PC-9 (cell line): ENCODE data around the gene NISCH. TPM values are rescaled to one million over a fixed set of nuclear protein-coding genes. Genes with fewer than 3 reads are reported as not detected.
A peak's percentile ranks its signal among the peaks of the same experiment; 100 is the strongest.

Experiments
- BruUV-seq: library from RNA; stranded (reverse); fragments of 400-500 nt; replicated peaks from 2 replicates; lab custom pipeline; 2021; lab: Mats Ljungman, UMichigan
- CTCF ChIA-PET: fragments of 300-600 bp; sonication (Branson Sonifier 250); formaldehyde crosslinking; loops from one replicate; lab custom pipeline; 2022; ENCODE audit warnings: antibody characterized with exemption; lab: Charles Lee
- POLR2A ChIA-PET: fragments of 300-600 bp; sonication (Branson Sonifier 250); formaldehyde crosslinking; loops from one replicate; lab custom pipeline; 2022; ENCODE audit warnings: antibody characterized with exemption; ENCODE audit not compliant: unreplicated experiment; lab: Charles Lee
- DNase-seq, 2 experiments: peaks; one replicate each; pipeline versions ENCODE4 v3.0.0 to v3.0.0-alpha.2; 2015 to 2022; ENCODE audit warnings: mixed read lengths in 1 of 2
- H2AFZ ChIP-seq: fragments of 200-600 bp; sonication (generic); 2 replicates; pipeline ENCODE4 v1.8.1; 2017; ENCODE audit warnings: antibody characterized with exemption
- H3F3A ChIP-seq: fragments of 200-600 bp; sonication (generic); 2 replicates; pipeline ENCODE4 v1.8.1; 2017; ENCODE audit warnings: antibody characterized with exemption, mild to moderate bottlenecking, low read depth; ENCODE audit not compliant: insufficient read depth
- H3K27ac ChIP-seq: fragments of 200-600 bp; sonication (generic); 2 replicates; pipeline ENCODE4 v1.6.1; 2016; ENCODE audit warnings: mixed run types
- H3K27me3 ChIP-seq: fragments of 200-600 bp; sonication (generic); 2 replicates; pipeline ENCODE4 v1.6.1; 2016; ENCODE audit warnings: low read depth, mixed run types; ENCODE audit not compliant: insufficient read depth
- H3K36me3 ChIP-seq: fragments of 200-600 bp; sonication (generic); 2 replicates; pipeline ENCODE4 v1.6.1; 2016; ENCODE audit warnings: low read depth, mixed run types
- H3K4me1 ChIP-seq: fragments of 200-600 bp; sonication (generic); replicated peaks from 2 replicates; pipeline ENCODE4 v1.6.1; 2016; ENCODE audit warnings: mixed run types; ENCODE audit not compliant: insufficient read depth
- H3K4me2 ChIP-seq: fragments of 200-600 bp; sonication (generic); 2 replicates; pipeline ENCODE4 v1.6.1; 2017; ENCODE audit warnings: mixed run types
- H3K4me3 ChIP-seq: fragments of 200-600 bp; sonication (generic); 2 replicates; pipeline ENCODE4 v1.6.1; 2016; ENCODE audit warnings: mixed run types
- H3K79me2 ChIP-seq: fragments of 200-600 bp; sonication (generic); 2 replicates; pipeline ENCODE4 v1.6.1; 2017; ENCODE audit warnings: low read depth, mixed run types
- H3K9me2 ChIP-seq: fragments of 200-600 bp; sonication (generic); 2 replicates; pipeline ENCODE4 v1.8.1; 2017; ENCODE audit warnings: mild to moderate bottlenecking; ENCODE audit not compliant: insufficient read depth
- H3K9me3 ChIP-seq: fragments of 200-600 bp; sonication (generic); 2 replicates; pipeline ENCODE4 v1.8.1; 2016; ENCODE audit warnings: low read depth; ENCODE audit not compliant: insufficient read depth
- H4K20me1 ChIP-seq: fragments of 200-600 bp; sonication (generic); 2 replicates; pipeline ENCODE4 v1.8.1; 2017; ENCODE audit not compliant: insufficient read depth
- CTCF ChIP-seq: fragments of 200-600 bp; sonication (generic); conservative IDR thresholded peaks from 2 replicates; pipeline ENCODE4 v1.6.1; 2017; ENCODE audit warnings: mixed run types, antibody characterized with exemption, mild to moderate bottlenecking, moderate library complexity
- EZH2 ChIP-seq: fragments of 200-600 bp; sonication (generic); IDR thresholded peaks from 2 replicates; pipeline ENCODE4 v1.8.0; 2017; ENCODE audit warnings: antibody characterized with exemption, low read depth
- intact Hi-C: fragments of 100-400 bp; cut with micrococcal nuclease; formaldehyde crosslinking; loops from one replicate; pipeline ENCODE4 v1.10.0; 2022; ENCODE audit not compliant: unreplicated experiment
- total RNA-seq: library from RNA; stranded (reverse); gene quantifications from 2 replicates; pipeline ENCODE4 v1.2.3, GENCODE V29; 2021

The NISCH gene
- total RNA-seq, 1 experiment from 2014 or later: 66.1 TPM

- Histone ChIP-seq H3K9me2 (no peaks in the 10 kb centered on the region), H4K20me1 (no peaks in the 10 kb centered on the region), H3K27me3 (no peaks in the 10 kb centered on the region), H3K36me3 (no peaks in the 10 kb centered on the region), H3K9me3 (no peaks in the 10 kb centered on the region), H3K4me3 (no peak overlapping the region), H3K27ac (no peak overlapping the region), H3F3A (no peaks in the 10 kb centered on the region), H3K79me2 (no peaks in the 10 kb centered on the region), H3K4me1 (no peaks in the 10 kb centered on the region), H3K4me2 (no peak overlapping the region), H2AFZ (no peak overlapping the region)
- POLR2A ChIA-PET: no interaction called here
- TF ChIP-seq EZH2 (no peak), CTCF (no peak)
- no peak for DNase-seq
- CTCF ChIA-PET: no interaction called here
- intact Hi-C loops: no loop called here
- no TSS peak for BruUV-seq
Measured at GRCh38 chr3:52480768-52481715, 25.6 kb downstream of the NISCH start.

GRCh38 chr3:52481819-52482521 lies 26.6 kb downstream of the NISCH start:
- Histone ChIP-seq H2AFZ (no peak overlapping the region), H3K36me3 (no peaks in the 10 kb centered on the region), H3F3A (no peaks in the 10 kb centered on the region), H3K79me2 (no peaks in the 10 kb centered on the region), H3K4me1 (no peaks in the 10 kb centered on the region), H3K27me3 (no peaks in the 10 kb centered on the region), H3K4me3 (no peak overlapping the region), H4K20me1 (no peaks in the 10 kb centered on the region), H3K9me2 (no peaks in the 10 kb centered on the region), H3K9me3 (no peaks in the 10 kb centered on the region), H3K27ac (no peak overlapping the region), H3K4me2 (no peak overlapping the region)
- ChIA-PET CTCF (no interaction called here), POLR2A (no interaction called here)
- no TSS peak for BruUV-seq
- no peak for TF ChIP-seq EZH2
- TF ChIP-seq CTCF: peak; percentile 40; the same call in 1 of the 2 replicates
- no peak for DNase-seq
- intact Hi-C loops: no loop called here

GRCh38 chr3:52483081-52483480 lies 27.7 kb downstream of the NISCH start:
- no peak overlapping the region for H3K27ac ChIP-seq
- POLR2A ChIA-PET: no interaction called here
- no peaks in the 10 kb centered on the region for H3K36me3 ChIP-seq
- H3K9me3 ChIP-seq: no peaks in the 10 kb centered on the region
- no peaks in the 10 kb centered on the region for H3F3A ChIP-seq
- no peaks in the 10 kb centered on the region for H3K79me2 ChIP-seq
- H3K4me3 ChIP-seq: no peak overlapping the region
- no peak overlapping the region for H2AFZ ChIP-seq
- no peaks in the 10 kb centered on the region for H3K4me1 ChIP-seq
- H4K20me1 ChIP-seq: no peaks in the 10 kb centered on the region
- H3K4me2 ChIP-seq: no peak overlapping the region
- TF ChIP-seq CTCF (no peak), EZH2 (no peak)
- no TSS peak for BruUV-seq
- no peaks in the 10 kb centered on the region for H3K9me2 ChIP-seq
- intact Hi-C loops: no loop called here
- no peak for DNase-seq
- CTCF ChIA-PET: no interaction called here
- no peaks in the 10 kb centered on the region for H3K27me3 ChIP-seq
